NCI-H1092 (cell line): ENCODE results near the gene TIGD6.
"Not testable (repeated sequence)": the region's sequence is repeated elsewhere in the genome, so short reads cannot be mapped to it uniquely, and the experiment has no call there.

Experiments used
- DNase-seq: peaks from one replicate; lab custom pipeline; 2025; lab: John Stamatoyannopoulos, UW

The TIGD6 gene

GRCh38 chr5:150000256-150000989, at the start of gene TIGD6, which contains the start of gene HMGXB3:
TIGD6 (minus strand) TSS chr5:150000654; CDS start chr5:149996348, 4,306 bp downstream.
HMGXB3 (plus strand) TSS chr5:150000739; CDS start chr5:150004853, 4,114 bp downstream.
- peak; percentile 79 for DNase-seq

DNA sequence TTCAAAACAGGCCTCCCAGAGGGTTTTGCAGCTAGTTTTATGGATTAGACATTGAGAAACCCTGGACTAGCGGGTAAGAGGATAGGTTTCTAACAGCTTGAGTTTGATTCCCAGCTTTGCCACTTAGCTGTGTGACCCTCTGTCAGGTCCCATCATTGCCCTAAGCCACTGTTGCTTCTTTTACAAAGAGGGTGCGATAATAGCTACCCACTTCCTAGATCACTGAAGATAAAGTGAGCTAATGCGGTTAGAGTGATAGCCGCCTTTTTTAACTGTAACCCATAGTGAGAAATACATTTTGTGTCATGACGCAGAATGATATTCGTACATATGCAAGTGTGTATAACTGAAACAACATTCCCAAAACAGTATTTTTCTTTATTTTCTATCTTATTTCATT, 45.6 kb upstream of the TIGD6 start:
- no peak for DNase-seq

DNA sequence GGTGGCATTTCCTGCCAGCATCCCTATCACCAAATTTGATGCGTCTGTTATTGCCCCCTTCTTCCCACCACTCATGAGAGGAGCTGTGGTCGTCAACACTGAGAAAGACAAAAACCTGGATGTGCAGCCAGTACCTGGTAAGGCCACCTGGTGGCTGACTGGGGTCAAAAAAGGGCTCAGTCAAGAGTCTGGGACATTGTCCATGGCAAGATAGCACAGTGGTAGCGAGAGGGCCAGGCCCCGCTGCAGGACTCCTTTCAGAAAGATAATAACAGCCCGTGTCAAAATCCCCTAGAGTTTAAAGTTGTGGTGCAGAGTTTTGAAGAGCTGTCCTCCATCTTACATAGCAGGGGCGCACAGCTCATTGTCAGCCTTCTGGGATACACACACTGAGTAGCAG, 45.1 kb upstream of the TIGD6 start:
- DNase-seq, result no peak

GRCh38 chr5:150044712-150045111, 44.3 kb upstream of the TIGD6 start:
- DNase-seq, result no peak

DNA sequence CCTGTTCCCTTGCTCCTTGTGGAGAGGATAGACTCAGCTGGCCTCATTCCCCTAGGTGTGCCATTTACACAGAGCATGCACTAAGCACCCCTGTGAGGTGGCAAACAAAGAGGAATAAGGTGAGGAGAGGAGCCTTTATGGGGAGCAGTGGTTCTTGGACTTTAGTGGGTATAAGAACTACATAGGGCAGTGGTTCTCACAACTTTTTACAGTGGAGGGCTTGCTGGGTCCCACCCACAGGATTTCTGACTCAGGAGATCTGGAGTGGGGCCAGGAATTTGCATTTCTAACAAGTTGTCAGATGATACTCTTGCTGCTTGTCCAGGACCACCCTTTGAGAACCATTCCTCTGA, 43.9 kb upstream of the TIGD6 start:
- no peak for DNase-seq

DNA sequence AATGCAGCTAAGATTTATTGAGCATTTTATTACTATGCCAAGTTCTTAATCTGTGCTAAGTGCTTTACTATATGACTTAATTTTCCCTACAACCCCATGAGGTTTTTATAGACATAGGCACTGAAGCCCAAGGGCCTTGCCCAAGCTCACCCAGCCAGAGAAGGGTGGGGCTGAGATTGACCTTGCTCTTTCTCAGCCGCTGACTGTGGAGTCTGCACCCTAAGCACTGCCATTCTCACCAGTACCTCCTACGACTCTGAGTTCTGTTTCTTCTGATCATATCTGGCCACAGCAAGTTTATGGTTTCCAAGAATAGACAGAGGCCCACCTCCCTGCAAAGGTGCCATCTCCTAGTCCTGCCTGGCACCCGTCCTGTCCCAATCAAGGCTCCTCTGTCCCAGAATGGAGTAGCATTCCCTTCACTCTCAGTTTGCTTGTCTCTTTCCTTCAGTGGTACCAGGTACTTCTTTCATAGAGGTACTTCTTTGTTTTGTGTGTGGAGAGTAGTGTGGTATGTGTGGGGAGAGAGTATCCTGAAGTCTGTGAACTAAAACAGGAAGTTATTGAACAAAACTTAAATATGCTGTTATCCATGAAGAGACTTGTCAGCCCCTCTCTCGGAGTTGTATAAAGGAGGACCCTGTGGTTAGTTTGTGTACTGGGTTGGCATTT, 43.3 kb upstream of the TIGD6 start:
- DNase-seq, result no peak

DNA sequence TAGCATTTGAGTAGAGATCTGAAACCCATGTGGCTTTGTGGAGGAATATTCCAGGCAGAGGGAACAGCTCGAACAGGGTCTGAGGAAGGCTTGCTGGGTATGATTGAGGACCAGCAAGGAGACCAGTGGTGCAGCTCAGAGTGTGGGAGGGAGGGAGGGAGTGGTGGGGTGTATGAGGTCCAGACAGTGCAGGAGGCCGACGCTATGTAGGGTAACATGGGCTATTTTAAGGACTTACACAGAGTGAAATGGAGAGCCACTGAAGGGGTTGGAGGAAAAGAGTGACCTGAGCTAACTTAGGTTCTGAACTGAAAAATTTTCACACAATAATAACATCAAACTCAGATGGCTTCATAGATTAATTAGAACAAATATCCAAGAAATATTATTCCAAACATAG, 42.0 kb upstream of the TIGD6 start:
- no peak for DNase-seq

- DNase-seq, result no peak
Observed at GRCh38 chr5:150038547-150038946, 38.1 kb upstream of the TIGD6 start.

GRCh38 chr5:150036513-150036912, 36.1 kb upstream of the TIGD6 start:
- DNase-seq, result no peak

DNA sequence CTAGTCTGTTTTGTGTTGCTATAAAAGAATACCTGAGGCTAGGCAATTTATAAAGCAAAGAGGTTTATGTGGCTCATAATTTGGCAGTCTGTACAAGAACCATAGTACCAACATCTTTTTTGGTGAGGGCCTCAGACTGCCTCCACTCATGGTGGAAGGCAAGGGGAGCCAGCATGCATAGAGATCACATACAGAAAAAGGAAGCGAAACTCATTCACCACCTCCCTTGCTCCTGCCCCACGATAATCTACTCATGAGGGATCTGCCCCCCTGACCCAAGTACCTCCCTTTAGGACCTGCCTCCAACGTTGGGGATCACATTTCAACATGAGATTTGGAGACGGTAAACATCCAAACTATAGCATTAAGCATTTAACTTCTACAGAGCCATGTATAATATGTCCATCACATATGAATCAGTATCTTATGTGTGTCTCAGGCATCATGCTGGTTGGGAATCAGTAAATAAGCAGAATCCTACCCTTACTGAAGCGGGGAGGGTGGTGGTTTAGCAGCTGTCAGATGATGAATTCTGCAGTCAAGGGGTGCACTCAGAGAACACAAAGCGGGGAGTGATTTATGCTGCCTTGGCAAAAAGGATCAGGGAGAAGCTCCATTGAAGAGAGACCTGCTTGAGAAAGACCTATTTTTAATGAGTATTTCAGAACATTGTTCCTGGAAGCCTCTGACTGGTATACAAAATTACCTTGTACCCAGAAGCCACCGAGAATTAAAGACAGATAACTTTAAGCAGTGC, 34.9 kb upstream of the TIGD6 start:
- DNase-seq, result no peak

DNA sequence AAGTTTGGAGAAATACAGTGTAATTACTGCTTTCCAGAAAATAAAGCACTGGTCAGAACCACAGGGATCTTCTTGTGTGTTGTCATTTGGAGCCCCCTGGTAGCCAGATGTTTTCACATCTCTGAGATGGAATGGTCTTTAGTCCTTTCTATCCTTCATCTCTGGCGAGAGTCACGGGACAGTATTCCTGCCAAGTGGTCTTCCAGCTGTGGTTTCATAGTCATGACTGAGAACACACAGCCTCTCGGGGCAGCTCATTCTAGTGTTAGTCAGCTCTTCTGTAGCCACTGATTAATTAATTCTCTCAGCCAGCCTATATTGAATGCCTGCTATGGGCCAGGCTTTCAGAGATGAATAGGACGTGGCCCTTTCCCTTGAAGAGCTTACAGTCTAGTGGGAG, 34.2 kb upstream of the TIGD6 start:
- DNase-seq, result no peak

DNA sequence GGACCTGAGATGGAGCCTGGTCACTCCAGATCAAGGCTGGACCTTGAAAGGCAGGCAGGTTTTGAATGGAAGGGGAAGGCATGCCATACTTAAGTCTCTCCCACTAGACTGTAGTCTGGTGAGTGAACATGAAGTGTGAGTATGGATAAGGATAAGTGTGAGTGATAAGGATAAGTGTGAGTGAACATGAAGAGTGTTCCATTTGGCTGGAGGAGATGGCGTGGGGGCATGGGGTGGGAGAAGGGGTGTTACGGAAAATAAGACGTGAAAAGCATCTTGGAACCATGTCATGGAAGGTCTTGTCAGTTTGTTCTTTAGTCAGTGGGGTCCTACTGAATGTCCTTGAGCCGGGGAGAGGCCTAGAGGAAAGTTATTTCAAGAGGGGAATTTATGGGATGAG, 32.9 kb upstream of the TIGD6 start:
- no peak for DNase-seq

- DNase-seq, result not testable (repeated sequence)
Observed at GRCh38 chr5:150028047-150028446, 27.6 kb upstream of the TIGD6 start.

DNA sequence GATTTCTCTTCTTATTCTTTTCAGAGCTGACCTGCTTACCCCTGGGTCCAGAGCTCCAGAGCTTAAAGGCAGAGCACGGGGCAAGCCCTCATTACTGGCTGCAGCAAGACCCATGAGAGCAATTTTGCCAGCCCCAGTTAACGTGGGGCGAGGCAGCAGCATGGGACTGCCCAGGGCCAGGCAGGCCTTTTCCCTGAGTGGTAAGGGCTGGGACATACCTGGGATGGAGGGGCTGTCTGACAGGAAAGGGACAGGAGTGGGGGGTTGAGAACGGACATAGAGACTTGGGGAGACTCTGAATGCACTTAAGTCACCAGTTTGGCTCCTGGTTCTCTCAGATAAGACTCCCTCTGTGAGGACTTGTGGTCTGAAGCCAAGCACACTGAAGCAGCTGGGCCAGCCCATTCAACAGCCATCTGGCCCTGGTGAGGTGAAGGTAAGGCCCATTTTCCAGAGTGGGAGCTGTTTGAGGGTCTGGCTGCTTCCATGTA, 26.3 kb upstream of the TIGD6 start:
- no peak for DNase-seq

- DNase-seq, result no peak
Observed at GRCh38 chr5:150024346-150024984, 24.0 kb upstream of the TIGD6 start.

DNA sequence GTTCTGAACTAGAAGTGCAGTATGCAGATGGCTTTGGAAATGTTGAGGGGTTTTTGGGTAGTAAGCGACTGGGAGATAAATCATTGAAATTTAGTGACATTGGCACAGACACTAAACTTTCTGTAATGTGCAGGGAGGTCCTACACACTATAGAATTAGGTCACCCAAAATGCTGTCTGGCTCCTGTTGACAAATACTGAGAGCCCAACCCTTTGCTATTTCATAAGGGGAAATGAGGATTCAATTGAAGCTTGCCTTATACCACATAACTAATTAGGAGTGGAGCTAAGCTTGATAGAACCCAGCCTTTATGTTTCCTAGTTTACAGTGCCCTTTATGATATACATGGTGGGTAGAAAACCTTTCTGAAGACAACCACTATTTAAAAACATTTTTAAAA, 22.7 kb upstream of the TIGD6 start:
- DNase-seq, result no peak

- DNase-seq, result no peak
Observed at GRCh38 chr5:150022681-150023080, 22.2 kb upstream of the TIGD6 start.

DNA sequence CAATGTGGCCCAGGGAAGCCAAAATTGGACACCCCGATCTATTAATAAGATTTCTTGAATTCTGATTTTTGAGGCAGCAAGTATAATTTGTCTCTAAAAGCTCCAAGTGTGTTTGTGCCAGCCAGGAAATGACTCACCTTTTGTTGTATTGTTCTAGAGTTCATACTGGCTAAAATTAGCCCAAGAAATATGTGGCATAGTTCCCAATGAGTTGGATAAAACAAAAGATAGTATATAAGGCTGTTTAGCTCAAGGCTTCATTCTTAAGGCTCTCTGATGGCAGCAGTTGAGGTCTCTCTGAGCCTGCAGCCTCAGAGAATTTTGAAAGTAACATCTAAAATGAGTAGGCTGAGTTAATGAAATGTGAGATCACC, 21.7 kb upstream of the TIGD6 start:
- DNase-seq, result no peak

DNA sequence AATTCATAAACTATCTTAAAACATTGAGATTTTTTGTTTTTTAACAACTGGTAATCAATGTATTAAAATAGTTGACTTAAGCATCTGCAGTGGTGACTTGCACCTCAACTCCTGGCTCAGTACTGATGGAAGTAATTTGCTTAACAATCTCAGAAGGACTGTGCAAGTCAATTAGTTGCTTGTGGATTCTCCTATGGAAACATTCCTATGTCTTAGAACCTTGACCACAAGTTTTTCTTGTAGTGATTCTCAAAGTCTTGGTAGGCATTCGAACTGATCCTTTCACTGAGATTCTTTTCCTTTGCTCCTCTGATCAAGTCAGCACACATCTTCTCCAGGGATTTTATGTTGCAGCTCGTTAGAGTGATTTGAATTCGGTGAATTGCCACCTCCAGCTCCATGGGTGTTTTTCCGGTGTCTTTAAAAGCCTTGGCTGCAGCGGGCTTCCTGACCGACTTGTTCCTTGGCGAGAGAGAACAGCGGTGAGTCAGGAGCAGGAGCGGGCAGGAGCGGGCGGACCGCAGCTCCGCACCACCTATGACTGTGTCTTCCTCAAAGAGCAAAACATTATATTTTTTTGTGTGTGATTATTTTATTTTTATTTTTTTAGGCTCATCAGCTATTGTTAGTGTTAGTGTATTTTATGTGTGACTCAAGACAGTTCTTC, 21.2 kb upstream of the TIGD6 start:
- DNase-seq, result no peak

DNA sequence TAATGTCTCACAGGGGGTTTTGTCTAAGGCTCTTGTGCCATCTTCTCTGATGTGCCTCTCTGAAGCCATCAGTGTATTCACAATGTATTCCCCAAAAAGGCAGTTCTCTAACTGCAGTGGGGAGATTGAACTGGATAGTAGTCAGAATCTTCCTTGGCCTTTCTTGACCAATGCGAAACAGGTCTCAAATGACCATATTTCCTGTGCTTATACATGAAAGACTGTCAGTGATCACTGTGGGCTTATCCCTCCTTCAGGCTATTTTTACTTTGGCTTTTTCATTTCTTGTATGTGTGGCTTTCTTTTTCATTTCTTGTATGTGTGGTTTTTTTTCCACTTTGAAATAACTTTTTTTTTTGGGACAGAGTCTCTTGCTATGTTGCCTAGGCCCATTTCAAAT, 19.8 kb upstream of the TIGD6 start:
- no peak for DNase-seq

- no peak for DNase-seq
Observed at GRCh38 chr5:150017226-150018005, 17.0 kb upstream of the TIGD6 start.
